ENCODE data around the gene PLCB1.

GRCh38 chr20:8370774-8371173 lies 238.7 kb downstream of the PLCB1 start:
- no peak for TF ChIP-seq CTCF (optimal IDR thresholded peaks at IDR 0.05 in 1 of 3, IDR thresholded peaks at IDR 0.05 in 1 of 3, conservative IDR thresholded peaks at IDR 0.05 in 1 of 3; ENCODE audit: extremely low read depth in 1 of 3, insufficient read depth in 2 of 3, low read length in 3 of 3)
- no peak for TF ChIP-seq EZH2 (IDR thresholded peaks at IDR 0.05; ENCODE audit: low read length)

Measured in keratinocyte (primary cell).